Kidney epithelial cell (primary cell): Measurements from ENCODE around the gene KANSL2. TPM values are rescaled to one million over a fixed set of nuclear protein-coding genes. Genes with fewer than 3 reads are reported as not detected.
"Not testable (repeated sequence)": the region's sequence is repeated elsewhere in the genome, so short reads cannot be mapped to it uniquely, and the experiment has no call there.

Source experiments
- DNase-seq: peaks from one replicate; pipeline ENCODE4 v3.0.0-alpha.2; 2010; ENCODE audit warnings: low read depth
- H3K27me3 ChIP-seq: 2 replicates; pipeline ENCODE4 v1.6.0; 2011; ENCODE audit warnings: low read length; ENCODE audit not compliant: control insufficient read depth, insufficient read depth
- H3K36me3 ChIP-seq: 2 replicates; pipeline ENCODE4 v1.5.1; 2011; ENCODE audit warnings: low read length; ENCODE audit not compliant: control insufficient read depth, insufficient read depth
- H3K4me3 ChIP-seq: 2 replicates; pipeline ENCODE4 v1.5.1; 2011; ENCODE audit warnings: low read depth, mild to moderate bottlenecking, control low read depth, low read length
- CTCF ChIP-seq: IDR thresholded peaks from 2 replicates; pipeline ENCODE4 v1.5.1; 2011; ENCODE audit warnings: mild to moderate bottlenecking, moderate library complexity, low read length, control low read depth, inconsistent platforms; ENCODE audit not compliant: insufficient read depth, poor library complexity, severe bottlenecking
- total RNA-seq: library from RNA; depleted of rRNA; stranded (reverse); fragments of >200 nt; gene quantifications from 2 replicates; pipeline ENCODE4 v1.2.3, GENCODE V29; 2015

Gene KANSL2
- total RNA-seq, 1 donor from 2014 or later: 47.2 TPM

DNA sequence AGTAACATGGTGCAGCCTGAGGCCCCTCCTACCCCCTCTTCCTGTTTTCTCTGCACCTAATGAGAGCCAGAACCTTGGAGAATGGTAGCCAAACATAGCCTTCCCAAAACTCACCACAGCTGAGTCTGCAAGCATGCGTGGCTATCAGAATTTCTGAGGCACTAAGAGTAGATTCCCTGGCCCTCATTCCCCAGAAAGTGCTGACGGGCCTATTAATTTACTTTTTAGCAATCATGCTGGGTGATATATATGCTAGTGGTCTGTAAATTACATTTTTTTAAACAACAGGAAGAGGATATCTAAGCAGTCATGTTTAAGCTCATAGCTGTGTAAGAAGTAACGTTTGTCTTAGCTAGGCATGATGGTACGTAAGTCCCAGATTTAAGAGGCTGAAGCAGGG is 30.4 kb downstream of the KANSL2 start:
- no peak for TF ChIP-seq CTCF
- no peak for DNase-seq
- H3K27me3 ChIP-seq: no peaks in the 10 kb centered on the region
- H3K4me3 ChIP-seq: no peak overlapping the region
- no peaks in the 10 kb centered on the region for H3K36me3 ChIP-seq

DNA sequence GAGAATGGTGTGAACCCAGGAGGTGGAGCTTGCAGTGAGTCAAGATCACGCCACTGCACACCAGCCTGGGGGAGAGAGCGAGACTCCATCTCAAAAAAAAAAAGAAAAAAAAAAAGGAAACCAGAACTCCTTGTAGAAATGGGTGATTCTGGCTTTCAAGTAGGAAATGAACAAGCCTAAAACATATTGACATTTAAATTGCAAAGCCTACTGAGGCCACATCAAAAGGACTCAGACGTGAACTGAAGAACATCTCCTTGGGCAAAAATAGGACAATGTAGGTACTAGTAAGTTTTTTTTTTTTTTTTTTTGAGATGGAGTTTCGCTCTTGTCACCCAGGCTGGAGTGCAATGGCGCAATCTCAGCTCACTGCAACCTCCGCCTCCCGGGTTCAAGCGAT is 36.7 kb downstream of the KANSL2 start:
- H3K36me3 ChIP-seq, DNase-seq, H3K27me3 ChIP-seq, H3K4me3 ChIP-seq: not testable (repeated sequence)

GRCh38 chr12:48643011-48643410 is 39.0 kb downstream of the KANSL2 start:
- no peak for DNase-seq
- H3K36me3 ChIP-seq: peaks cover 1% of the 10 kb centered on the region
- TF ChIP-seq CTCF: no peak
- H3K27me3 ChIP-seq: no peaks in the 10 kb centered on the region
- H3K4me3 ChIP-seq: no peak overlapping the region

GRCh38 chr12:48641752-48642555 is 40.1 kb downstream of the KANSL2 start:
- H3K36me3 ChIP-seq, DNase-seq, H3K4me3 ChIP-seq, H3K27me3 ChIP-seq: not testable (repeated sequence)

DNA sequence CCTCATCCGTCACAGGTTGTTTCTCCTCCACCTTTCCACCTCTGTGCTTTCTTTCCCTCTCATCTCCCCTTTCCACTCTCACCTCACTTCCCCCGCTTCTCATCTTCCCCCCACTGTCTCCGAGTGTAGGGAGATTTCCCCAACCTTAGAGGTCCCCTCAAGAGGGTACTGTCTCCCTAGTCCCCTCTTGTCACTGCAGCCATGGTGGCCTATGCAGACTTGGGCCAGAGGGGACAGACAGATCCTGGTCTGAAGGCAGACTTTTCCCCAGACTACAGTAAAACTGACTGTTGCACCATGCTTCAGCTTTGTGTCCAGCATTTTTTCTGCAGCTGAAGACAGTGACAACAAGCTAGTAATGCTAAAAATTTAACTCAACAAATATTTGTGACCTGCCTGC is 41.2 kb downstream of the KANSL2 start:
- Histone ChIP-seq H3K4me3 (no peak overlapping the region), H3K36me3 (no peaks in the 10 kb centered on the region), H3K27me3 (no peaks in the 10 kb centered on the region)
- DNase-seq: no peak
- TF ChIP-seq CTCF: no peak

DNA sequence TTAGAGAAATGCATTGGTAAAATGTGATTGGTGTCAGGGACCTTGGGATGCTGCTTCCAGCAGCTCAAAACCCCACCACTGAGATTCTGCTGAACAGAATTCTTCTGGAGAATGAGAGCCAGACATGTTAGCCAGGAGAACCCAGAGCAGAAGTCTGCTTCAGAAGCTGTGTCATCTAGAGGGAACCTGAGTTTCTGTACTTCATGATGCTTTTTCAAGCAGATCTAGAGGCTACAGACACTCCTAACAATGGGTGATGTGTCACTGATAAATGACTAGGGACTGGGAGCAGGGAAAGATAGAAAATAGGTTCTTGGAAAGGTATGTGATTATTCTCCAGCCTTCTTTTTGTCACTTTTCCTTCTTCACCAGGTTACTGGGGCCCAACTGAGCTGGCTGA is 41.6 kb downstream of the KANSL2 start:
- no peaks in the 10 kb centered on the region for H3K36me3 ChIP-seq
- DNase-seq: no peak
- TF ChIP-seq CTCF: no peak
- no peaks in the 10 kb centered on the region for H3K27me3 ChIP-seq
- no peak overlapping the region for H3K4me3 ChIP-seq

DNA sequence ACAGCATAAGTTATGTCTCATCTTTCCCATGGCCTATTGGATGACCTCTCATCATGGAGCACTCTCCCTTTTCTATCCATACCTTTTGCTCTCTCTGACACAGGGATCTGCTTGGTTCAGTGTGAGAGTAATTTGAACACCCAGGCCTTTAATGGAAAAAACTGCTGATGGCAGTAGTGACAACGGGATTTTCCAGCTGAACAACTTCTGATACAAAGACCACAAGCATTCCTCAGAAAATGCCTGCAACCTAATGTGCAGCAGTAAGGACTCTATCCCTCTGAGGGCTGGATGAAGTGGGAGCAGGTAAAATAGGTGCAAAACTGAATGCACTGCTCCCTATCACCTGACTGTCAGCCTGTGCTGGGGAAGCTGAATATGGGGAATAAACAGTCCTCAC is 51.0 kb downstream of the KANSL2 start:
- Histone ChIP-seq H3K4me3 (no peak overlapping the region), H3K36me3 (no peaks in the 10 kb centered on the region), H3K27me3 (no peaks in the 10 kb centered on the region)
- no peak for DNase-seq
- TF ChIP-seq CTCF: no peak
